GM19372 (cell line): ENCODE data around the gene BTBD2.

ENCODE experiments used
- ATAC-seq: cut with Tn5 transposase; IDR thresholded peaks from one replicate; pipeline ENCODE4 v1.9.1; 2021; ENCODE audit warnings: mild to moderate bottlenecking, low read depth, moderate library complexity; ENCODE audit not compliant: unreplicated experiment

Gene BTBD2

DNA sequence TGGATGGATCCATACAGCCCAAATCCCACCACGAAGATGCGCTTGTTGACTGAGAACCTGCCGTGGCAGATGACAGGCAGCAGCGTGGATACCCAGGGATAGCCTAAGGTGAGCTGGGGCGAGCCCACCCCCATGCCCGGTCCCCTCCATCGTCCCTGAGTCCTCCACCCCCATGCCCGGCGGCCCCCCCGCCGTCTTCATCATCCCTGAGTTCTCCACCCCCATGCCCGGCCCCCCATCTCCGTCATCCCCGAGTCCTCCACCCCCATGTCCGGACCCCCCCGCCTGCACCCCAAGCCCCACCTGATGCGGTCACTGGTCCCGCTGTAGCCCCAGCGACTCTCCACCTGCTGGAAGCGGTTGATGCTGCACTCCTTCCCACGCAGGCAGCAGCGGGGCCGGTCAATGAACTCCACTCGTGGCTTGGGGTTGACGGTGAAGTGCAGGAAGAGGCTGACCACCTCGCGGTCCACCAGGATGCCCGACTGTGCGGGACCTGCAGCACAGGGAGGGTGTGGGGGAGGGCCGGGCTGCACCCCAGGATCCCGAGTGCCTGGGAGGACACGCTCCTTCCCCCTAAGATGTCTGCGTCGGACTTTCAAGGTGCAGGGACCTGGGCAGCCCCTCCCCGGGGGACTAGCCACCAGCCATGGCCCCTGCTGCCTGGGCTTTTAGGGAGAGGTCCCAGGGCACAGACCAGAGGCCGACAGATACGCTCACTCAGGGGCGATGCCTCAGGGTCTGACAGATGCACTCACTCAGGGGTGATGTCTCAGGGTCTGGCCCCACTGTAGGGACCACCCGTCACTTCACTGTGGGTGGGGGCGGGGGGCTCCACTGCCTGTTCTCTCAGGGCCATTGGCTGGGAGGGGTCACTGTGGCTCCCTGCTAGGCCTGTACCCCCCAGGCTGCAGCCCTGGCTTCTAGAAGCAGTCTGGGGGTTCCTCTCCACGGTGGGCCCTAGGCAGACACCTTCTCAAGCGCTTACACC, 28.0 kb downstream of the BTBD2 start:
- ATAC-seq = no peak

DNA sequence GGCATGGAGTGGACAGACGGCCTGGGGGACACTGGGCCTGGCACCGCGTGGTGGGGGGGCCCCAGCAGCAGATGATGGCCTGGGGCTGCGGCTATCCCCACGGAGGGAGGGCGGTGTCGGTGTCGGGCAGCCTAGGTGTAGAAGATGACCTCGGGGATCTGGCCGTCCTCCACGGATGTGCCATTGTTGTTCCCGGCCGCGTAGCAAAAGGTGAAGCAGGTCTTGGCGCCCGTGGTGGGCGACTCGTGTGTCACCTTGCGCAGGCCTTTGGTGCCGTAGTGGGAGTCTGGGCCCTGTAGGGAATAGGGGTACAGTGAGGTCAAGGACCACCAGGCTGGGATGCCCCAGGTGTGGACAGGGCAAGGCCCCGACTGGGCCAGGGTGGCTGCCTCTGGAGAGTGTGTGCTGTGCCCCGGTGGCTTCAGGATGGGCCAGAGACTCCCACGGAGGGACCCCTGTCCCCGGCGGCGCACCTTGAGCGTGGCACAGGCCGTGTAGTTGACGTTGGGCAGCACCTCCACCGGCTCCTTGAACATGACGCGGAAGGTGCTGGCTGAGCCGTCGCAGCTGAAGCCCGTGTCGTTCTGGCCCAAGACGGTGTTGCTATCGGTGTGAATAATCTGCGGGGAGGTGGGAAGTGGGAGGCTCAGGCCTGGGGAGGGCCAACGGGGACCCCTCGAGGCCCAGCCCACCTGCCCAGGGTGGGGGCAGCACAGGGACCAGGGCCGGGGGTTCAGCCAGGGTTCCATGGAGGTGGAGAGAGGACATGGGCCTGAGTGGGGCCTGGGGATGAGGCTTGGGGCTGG, 29.0 kb downstream of the BTBD2 start:
- no peak for ATAC-seq

DNA sequence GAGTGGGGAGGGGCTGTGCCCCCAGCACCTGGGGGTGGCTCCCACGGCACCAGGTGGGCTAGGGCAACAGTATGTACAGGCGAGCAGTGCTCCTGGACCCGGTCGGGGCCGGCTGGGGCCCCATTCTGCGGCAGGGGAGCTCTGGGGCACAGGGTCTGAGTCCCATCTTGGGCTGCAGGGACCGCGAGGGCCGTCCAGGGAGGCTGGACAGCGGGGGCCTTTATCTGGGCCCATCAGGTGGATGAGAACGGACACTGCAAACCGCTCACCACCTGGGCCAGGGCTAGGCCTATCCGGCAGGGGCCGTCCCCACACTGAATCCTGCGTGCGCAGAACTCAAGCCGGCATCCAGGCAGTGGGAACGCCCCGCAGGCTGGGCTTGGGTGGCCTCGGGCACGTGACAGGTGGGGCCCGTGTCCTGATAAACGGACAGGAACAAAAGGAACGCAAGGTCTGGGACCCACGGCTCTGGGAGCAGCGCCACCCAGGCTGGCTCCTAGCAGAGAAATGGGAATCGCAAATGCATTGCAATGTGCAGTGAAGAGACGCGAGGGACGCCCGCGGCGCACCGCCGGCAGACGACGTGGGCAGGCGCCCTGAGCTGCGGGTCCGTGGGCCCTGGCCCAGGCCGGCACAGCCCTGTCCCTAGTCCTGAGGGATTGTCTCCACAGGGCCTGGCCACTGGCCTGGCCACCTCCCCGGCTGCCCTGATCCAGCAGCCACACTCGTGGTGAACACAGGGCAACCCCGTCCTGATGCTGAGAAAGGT, 29.7 kb downstream of the BTBD2 start:
- no peak for ATAC-seq

DNA sequence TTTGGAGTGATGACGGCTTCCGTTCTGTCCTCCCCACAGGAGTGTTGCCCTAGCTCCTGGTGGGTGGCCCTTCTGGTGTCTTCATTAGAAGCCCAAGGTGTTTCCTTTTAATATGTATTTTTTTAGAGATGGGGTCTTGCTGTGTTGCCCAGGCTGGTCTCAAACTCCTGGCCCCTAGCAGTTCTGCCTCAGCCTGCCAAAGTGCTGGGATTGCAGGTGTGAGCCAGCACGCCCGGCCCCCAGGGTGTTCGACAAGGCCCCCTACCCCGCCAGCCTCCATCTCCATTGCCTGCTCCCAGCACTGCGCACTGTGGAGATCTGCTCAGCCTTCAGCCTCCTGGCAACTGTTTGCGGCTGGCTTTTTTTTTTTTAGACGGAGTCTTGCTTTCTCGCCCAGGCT, 31.2 kb downstream of the BTBD2 start:
- ATAC-seq = no peak

DNA sequence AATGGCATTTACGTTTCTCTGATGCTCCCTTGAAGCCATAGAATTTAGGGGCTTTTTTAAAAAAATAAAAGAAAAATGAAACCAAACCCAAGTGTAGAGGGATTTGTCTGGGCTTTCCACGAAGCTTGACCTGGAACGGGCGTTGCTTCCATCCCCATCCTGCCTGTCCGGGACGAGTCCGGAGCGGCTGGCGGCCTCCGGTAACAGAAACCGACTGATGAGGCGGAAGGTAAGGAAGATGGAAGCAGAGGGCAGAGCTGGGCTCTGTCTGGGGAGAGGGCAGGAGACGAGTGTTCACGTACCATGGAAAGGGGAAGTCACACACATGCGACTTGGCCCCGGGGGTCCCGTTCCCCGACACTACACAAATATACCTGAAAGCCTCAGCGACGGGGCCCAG, 34.3 kb downstream of the BTBD2 start:
- ATAC-seq = no peak

DNA sequence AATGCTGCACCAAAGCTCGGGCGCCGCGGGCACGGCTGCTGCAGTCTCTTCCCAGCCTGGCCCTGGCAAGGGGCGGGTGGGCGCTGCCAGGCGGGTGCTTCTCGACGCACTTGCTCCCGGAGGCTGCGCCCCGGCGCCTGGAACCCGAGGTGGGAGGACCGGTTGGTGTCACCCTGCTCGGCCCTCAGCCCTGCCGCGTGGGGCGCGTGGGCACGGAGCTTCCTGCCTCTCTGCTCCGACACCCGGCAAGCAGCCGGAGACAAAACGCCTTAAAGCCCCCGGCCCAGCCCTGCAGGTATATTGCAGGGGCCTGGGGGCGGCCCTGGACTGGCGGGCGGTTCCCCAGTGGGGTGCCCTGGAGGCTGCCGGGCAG, 34.7 kb downstream of the BTBD2 start:
- no peak for ATAC-seq

DNA sequence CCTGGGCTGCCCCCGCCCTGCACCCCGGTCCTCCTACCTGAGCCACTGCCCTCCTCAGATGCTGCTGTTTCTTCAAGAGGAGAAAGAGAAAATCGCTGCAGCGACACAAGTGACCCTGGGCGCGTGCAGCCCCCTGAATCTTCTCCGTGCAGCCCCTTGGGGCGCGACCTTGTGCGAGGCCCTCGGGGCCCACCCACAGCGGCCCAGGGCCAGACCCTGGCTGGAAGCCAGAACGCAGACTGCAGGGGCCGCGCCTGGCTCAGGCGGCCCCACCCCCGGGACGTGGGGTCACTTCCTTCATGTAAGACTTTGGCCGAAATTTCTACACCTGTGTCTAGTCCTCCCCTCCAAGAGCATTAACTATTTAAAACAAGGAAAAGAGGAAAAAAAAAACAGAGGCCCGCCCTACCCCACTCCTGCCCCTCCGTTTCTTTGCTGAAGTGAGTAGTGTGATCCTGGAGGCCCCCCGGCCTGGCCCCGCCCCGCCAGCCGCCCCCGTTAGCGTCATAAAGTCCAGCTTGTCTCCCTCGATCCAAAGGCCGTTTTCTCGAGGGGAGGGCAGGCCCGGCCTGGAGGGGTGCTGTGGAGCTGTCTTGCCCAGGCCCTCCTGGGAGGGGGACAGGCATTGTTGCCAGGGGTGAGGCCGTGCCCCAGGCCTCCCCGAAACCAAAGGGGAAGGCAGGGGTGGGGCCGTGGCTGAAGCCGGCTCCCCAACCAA, 35.3 kb downstream of the BTBD2 start:
- no peak for ATAC-seq

DNA sequence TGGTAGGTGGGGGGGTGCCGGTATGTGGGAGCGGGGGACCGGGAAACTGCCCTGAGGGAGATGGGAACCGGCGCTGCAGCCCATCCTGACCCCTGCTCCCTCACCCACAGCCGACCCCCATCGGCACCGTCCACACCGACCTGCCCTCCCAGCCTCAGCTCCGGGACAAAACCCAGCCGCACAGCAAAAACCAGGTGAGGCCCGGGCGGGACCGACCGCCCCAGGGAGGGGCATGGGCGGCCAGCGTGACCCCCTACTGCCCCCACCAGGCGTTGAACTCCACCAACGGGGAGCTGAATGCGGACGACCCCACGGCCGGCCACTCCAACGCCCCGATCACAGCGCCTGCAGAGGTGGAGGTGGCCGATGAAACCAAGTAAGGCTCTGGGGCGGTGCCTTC, 35.9 kb downstream of the BTBD2 start:
- ATAC-seq = no peak

DNA sequence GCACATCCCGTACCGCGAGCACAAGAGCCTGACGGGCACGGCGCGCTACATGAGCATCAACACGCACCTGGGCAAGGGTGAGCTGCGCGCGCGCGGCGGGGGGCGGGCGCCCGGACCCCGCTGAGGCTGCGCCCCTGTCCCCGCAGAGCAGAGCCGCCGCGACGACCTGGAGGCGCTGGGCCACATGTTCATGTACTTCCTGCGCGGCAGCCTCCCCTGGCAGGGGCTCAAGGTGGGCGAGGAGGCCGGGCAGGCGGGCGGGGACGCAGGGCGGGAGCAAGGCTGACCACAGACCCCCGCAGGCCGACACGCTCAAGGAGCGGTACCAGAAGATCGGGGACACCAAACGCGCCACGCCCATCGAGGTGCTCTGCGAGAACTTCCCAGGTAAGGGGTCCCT, 36.5 kb downstream of the BTBD2 start:
- ATAC-seq = no peak

DNA sequence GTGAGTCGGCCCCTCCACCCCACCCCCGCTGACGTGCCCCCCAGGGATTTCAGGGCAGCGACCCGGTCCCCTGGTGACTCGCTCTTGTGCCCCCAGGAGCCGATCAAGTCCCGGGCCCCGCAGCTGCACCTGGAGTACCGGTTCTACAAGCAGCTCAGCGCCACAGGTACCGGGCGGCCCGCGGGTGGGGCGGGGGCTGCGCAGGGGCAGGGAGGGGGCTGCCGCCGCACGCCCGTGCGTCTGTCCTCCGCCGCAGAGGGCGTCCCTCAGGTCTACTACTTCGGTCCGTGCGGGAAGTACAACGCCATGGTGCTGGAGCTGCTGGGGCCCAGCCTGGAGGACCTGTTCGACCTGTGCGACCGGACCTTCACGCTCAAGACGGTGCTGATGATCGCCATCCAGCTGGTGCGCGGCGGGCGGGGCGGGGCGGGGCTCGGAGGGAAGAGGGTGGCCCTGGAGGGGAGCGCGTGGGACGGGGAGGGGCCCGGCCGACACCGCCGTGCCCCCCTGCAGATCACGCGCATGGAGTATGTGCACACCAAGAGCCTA, 37.1 kb downstream of the BTBD2 start:
- no peak for ATAC-seq

DNA sequence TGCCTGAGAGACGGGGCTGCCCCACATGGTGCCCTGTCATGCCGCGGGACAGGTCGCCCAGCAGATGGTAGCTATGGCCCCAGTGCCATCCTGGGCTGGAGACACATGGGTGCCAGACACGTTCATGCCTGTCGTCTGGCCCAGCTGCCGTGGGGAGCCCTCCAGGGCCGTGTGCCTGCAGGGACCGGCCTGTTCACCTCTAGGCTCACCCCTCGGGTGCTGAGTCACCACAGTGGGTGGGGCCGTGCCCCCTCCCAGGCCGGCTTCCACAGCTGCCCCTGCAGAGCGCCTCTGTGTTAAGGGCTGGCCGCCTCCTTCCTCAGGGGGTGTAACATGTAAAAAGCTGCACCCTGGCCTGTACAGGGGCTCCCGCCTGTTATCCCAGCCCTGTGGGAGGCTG, 38.4 kb downstream of the BTBD2 start:
- ATAC-seq = no peak

DNA sequence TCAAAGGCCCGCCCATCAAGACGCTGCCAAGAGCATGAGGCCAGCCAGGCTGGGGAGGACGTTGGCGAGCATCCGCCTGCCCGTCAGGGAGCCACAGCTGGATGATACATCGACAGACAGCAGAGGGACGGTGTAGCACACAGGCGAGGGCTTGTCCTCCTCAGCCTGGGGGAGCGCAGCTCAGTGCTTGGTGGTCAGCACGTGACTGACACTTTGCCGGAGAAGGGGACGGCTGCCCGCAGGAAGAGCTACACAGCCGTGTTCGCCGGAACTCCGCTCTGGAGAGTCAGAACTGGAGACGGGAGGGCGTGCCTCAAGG, 40.4 kb downstream of the BTBD2 start:
- no peak for ATAC-seq

DNA sequence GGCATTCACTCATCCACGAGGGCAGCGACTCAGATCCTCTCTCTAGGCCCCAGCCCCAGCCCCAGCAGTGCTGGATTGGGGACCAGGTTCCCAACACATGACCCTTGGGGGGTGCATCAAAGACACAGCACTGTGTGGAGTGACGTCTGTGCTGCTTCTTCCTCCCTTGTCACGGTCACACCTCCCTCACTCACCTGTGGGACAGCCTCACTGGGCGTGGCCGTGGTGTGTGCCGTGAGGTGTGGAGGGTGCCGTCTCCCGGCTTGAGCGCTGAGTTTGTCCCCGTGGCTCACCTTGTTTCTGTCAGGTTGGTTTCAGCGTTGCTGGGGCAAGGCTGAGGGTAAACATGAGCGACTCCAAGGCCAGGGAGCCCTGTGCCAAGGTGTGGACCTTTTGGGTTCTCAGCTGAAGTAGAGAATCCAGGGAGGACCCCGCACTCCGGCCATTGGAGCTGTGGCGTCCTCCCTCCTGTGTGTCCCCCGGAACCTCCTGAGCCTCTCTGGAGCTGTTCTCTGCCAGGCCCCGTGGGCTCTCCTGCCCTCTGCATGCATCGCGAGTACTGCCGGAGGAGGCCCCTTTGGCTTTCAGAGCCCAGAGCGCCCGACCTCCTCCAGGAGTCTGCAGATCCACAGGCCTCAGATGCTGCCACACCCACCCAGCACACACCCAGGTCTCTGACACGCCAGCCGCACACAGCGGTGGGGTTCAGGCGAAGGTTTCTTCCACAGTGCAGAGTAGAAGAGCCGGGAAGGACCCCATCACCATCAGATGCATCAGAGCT, 40.9 kb downstream of the BTBD2 start:
- ATAC-seq = no peak

DNA sequence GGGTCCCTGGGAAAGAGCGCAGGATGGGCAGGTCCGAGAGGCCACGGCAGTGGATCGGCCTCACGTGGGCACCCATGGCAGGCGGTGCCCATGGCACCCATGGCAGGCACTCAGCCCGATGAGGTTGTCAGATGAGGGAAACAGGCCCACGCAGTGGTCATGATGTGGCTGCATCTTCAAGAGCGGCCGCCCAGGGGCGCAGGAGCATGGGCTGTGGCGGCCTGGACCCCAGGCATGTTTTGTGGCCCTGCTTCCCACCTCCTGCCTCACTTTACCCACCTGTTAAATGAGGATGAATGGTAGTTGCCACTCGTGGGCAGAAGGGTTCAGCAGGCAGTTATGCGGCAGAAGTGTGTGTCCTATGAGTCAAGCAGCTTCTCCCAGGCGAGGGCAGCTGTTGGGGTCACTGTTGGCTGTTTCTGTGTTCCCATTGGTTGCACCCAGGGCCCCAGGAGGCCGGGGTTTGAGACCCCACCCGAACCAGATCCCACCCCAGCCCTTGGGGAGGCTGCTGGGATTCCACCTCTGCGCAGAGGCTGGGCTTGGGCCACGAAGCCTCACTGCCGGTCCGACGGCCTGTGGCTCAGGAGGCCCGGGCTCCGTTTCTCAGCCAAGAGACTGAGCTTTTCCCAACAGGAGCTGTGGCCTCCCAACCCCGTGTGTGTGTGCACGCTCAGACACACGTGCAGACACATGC, 44.6 kb downstream of the BTBD2 start:
- ATAC-seq = no peak

DNA sequence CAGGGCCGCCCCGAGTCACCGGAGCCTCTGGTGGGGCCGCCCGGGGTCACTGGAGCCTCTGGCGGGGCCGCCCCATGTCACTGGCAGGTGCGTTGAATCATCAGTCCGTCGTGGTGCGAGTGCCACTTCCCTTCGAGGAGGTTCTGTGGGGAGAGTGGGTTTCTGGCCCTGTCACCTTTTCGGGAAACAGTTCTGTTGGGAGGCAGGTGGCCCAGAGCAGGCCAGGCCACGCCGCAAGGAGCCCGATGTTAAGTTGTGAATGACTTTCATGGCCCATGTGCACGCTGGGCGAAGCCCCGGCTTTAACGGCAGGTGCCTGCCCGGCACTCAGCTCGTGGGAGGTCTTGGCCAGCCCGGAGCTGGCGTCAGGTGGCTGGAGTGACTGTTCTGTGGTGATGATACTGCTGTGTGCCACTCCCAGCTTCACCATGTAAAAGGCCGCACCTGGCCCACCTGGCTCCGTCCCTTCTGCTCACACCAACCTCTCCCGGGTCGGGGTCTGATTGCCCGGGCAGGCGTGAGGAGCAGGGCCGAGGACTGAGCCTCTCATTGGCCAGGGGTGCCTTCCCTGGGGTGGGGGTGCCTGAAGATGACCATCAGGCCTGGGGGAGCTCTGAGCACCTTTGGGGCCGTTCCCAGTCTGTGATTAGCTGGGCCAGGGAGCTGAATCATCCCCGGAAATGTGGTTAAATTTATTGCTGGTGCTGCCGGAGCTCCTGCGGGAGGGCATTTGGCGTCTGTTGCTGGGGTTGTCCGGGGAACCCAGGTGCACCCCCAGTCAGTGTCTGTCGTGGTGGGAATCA, 45.3 kb downstream of the BTBD2 start:
- ATAC-seq = no peak

DNA sequence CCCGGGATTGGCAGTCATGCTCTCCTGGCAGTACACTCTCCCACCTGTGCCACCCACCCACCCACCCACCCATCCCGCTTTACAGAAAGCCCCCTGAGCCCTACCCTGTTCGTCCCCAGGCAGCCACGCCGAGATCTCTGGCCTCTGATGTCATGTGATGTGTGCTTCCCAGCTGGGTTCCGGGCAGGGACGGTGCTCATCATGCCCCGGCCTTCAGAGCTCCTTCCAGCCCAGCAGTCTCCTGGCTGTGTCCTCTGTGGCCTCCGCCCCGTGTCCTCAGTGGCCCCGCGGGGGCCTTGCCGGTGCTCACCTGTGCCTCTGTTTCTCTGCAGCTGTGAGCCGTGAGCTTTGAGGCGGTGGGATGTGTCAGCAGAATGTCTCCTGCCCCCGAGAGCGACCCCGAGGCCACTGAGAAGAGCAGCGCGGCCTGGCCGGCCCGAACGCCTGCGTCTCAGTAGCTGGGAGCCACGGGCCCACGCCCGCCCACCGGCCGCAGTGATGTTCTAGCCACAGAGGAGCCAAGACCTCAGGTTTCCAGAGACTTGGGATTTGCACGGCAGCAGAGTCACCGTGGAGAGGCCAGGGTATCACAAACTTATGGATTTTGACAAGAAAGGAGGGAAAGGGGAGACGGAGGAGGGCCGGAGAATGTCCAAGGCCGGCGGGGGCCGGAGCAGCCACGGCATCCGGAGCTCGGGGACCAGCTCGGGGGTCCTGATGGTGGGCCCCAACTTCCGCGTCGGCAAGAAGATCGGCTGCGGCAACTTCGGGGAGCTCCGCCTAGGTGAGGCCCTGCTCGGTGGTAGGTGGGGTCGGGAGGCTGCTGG, 46.1 kb downstream of the BTBD2 start:
- ATAC-seq = no peak
